ENCODE data around the gene ISYNA1.

Gene ISYNA1

GRCh38 chr19:18390065-18390907 lies 47.6 kb downstream of the ISYNA1 start:
- no peak for DNase-seq

DNA sequence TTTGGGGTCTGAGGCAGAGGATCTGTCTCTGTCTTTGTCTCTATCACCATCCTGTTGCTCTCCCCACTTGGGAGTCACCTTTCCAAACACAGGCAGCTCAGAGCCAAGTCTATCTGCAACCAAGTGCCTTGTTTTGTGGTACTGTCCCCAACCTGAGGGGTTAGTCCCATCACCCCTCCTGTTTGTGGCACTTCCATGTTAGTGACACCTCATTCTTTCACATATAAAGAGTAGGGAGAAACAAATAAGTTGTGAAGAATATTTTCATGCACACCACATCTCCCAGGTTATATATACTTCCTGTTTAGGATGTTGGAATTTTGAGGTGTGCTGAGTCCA lies 48.2 kb downstream of the ISYNA1 start:
- no peak for DNase-seq

DNA sequence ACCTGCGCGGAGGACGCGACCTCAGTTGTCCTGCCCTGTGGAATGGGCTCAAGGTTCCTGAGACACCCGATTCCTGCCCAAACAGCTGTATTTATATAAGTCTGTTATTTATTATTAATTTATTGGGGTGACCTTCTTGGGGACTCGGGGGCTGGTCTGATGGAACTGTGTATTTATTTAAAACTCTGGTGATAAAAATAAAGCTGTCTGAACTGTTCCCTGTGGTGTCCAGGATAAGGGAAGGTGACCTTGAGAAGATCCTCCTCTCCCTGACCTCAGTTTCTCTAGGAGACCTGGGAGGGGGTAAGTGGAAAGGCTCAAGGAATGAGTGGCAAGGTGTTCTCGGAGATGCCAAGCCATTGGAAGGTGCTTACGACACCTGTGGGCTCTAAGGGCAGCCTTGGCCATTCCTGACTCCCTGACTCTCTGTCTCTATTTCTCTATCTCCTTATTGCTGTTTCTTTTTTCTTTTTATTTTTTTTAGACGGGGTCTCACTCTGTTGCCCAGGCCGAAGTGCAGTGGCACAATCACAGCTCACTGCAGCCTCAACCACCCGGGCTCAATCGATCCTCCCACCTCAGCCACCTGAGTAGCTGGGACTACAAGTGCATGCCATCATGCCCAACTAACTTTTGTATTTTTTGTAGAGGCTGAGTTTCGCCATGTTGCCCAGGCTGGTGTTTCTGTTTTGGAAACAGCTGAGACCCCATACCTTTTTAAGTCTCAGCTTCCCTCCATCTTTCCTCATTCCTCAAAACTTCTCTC lies 48.8 kb downstream of the ISYNA1 start:
- no peak for DNase-seq

DNA sequence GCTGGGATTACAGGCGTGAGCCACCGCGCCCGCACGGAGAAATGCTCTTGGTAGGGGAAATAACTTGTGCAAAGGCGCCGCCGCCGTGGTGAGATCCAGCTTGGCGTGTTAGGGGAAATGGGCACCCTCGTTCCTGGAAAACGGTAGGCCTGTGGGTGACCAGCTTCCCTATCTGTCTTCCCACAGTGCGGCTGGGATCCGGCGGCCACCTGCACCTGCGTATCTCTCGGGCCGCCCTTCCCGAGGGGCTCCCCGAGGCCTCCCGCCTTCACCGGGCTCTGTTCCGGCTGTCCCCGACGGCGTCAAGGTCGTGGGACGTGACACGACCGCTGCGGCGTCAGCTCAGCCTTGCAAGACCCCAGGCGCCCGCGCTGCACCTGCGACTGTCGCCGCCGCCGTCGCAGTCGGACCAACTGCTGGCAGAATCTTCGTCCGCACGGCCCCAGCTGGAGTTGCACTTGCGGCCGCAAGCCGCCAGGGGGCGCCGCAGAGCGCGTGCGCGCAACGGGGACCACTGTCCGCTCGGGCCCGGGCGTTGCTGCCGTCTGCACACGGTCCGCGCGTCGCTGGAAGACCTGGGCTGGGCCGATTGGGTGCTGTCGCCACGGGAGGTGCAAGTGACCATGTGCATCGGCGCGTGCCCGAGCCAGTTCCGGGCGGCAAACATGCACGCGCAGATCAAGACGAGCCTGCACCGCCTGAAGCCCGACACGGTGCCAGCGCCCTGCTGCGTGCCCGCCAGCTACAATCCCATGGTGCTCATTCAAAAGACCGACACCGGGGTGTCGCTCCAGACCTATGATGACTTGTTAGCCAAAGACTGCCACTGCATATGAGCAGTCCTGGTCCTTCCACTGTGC lies 49.6 kb downstream of the ISYNA1 start:
- peak; percentile 91 for DNase-seq

DNA sequence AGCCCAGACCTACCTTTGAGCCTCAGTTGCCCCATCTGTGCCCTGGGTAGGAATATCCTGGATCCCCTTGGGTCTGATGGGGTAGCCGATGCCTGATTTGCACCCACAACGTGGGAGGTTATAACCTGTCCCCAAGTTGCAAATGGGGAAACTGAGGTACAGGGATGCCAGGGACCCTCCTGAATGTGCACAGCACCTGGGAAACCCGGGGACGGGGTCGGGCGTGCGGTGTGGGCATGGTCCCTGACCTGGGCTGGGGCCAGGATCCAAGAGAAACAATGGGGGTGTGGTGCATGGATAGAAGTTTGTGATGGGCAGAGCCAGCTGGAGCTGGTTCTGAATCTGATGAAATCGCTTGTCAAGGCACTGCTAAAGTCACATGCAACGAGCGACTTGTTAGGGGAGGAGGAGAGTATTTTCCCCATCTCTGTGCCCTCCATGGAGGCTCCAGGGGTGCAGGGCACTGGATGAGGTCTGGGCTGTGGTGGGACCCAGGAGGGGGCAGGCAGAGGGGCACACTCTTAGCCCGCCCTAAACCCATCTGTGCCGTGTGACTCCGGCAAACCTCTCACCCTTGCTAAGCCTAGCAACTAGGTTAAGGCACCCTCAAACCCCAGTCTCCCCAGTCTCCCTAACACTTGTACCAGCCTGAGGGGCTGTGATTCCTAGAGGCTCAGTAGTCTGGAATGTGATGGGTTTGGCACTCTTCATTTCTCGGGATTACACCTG lies 51.2 kb downstream of the ISYNA1 start:
- DNase-seq = no peak

- DNase-seq = peak; percentile 35
These were observed 52.0 kb downstream of the ISYNA1 start, which contains the start of gene GDF15 for GRCh38 chr19:18385675-18386542. GDF15 (plus strand) TSS chr19:18386158; CDS start chr19:18386190, 32 bp downstream.

DNA sequence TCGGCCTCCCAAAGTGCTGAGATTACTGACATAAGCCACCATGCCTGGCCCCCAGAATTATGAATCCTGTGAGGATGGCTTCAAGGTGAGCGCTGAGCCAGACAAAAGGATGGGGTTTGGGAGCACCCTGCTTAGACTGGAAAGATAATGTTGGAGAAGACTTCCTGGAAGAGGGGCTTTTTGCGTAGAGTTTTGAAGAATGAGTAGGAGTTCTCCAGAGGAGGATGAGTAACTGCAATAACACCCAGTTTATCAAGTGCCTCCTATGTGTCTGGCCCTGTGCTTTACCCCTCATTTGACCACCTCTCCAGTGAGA lies 52.6 kb downstream of the ISYNA1 start:
- DNase-seq = no peak

GRCh38 chr19:18384775-18385174 lies 53.2 kb downstream of the ISYNA1 start:
- no peak for DNase-seq

Data from activated CD4-positive, alpha-beta T cell treated with anti-CD3 and anti-CD28 coated beads, Interleukin-2, Interleukin-6, amounts not matched to agents 100 ng/mL and 50 ng/mL, durations not matched to agents 16 hours and 8 hours (primary cell).